Measurements from ENCODE around the gene ZNF628.
"Not testable (repeated sequence)": the region's sequence is repeated elsewhere in the genome, so short reads cannot be mapped to it uniquely, and the experiment has no call there.

Gene ZNF628

DNA sequence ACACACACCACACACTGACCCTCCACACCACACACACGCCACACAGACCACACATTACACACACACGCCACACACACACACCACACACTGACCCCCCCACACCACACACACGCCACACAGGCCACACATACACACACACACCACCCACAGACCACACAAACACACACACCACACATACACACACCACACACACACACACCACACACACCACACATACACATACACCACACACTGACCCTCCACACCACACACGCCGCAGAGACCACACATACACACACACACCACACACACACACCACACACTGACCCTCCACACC lies 28.3 kb upstream of the ZNF628 start:
- ATAC-seq, result not testable (repeated sequence)

DNA sequence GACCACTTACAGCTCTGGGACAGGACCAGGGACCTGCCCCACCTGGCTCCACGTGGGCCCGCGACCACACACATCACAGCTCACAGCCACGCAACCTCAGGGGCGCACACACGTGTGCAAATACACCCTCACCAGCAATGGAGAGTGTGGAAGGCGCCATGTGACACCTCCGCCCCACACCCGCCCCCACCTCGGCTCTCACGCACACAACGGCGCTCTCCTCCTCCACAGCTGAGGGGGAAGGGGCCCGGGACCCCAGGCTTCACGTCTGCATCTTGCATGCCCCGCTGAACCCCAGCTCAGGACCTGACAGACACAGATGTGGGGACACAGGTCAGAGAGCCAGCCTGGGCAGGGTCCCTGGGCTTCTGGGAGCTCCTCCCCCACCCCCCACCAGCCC lies 26.9 kb upstream of the ZNF628 start:
- ATAC-seq, result no peak
- TF ChIP-seq CSDC2 (CRISPR knock-in tag; IDR thresholded peaks at IDR 0.05), result no peak

DNA sequence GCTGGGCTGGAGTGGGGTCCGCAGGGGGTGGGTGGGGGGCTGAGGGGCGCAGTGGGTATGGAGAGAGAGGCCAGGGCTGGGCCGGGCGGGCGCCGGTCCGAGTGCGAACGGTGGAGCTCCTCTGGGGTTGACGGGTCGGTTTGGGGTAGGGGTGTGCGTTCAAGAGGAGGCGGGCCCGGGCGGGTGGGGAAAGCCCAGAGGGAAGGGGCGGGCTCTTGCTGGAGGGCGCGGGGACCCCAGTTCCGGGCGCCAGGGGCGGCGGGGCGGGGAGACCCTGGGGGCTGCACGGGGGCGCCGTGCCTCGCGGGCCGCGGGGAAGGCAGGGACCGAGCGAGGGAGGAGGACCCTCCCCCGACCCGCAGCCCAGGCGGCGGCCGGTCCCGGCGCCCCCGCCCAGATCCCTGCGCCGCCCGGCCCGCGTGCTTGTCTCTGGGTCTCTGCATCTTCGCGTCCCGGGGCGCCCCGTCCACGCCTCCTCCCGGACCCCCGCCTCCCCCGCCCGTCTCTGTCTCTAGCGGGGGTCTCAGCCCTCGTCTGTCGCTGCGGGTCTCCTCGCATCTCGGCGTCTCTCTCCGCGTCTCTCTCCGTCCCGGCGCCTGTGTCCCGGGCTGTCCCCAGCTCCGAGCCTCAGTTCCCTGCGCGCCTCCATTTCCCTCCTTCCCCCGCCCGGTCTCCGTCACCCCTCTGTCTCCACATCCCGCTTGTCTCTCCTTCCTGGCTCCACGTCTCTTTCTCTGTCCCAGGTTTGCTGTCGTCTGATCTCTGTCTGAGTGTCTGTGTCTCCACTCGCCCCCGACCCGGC lies 25.1 kb upstream of the ZNF628 start:
- no peak; the same call in 2 of the 3 replicates for ATAC-seq
- no peak for TF ChIP-seq ZNF8 (CRISPR knock-in tag; IDR thresholded peaks at IDR 0.05)
- TF ChIP-seq RARB (CRISPR knock-in tag; IDR thresholded peaks at IDR 0.05), result no peak
- no peak for TF ChIP-seq ZC3H10 (CRISPR knock-in tag; IDR thresholded peaks at IDR 0.05)

DNA sequence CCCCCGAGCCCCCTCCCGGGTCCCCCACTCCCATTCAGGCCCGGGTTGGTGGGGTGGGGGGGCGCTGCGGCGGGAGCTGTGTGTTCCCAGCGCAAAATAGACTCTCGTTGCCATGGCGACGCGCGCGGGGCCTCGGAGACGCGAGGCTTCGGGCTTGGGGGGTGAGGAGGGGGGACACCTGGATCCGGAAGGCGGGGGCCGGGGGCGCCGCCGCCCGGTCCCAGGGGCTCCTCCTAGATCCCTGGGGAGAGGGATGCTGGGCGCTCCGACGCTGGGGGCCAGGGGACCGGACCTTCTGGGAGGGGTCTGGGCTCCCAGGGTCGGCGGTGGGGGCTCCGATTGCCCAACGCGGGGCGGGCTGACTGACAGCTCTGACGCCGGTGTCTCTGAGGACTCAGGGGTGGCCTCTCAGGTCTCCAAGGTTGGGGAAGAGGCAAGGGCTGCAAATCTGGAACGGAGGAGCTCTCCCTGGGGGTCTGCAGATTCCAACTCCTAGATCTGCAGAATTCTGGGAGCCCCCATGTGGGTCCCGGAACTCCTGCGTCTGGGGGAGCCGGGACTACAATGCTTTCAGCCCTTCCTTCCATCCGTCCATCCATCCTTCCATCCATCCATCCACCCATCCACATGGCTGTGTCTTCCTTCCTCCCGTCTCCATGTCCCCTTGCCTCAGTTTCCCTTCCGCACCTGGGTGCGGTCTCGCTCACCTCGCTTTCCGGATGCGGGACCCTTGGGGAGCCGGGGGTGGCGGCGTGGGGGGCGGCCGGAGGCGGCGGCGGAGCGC lies 24.3 kb upstream of the ZNF628 start:
- TF ChIP-seq, protein P1, sequence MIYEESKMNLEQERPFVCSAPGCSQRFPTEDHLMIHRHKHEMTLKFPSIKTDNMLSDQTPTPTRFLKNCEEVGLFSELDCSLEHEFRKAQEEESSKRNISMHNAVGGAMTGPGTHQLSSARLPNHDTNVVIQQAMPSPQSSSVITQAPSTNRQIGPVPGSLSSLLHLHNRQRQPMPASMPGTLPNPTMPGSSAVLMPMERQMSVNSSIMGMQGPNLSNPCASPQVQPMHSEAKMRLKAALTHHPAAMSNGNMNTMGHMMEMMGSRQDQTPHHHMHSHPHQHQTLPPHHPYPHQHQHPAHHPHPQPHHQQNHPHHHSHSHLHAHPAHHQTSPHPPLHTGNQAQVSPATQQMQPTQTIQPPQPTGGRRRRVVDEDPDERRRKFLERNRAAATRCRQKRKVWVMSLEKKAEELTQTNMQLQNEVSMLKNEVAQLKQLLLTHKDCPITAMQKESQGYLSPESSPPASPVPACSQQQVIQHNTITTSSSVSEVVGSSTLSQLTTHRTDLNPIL (CRISPR knock-in tag; IDR thresholded peaks at IDR 0.05; ENCODE audit: low read depth), result no peak
- TF ChIP-seq TOX (CRISPR knock-in tag; IDR thresholded peaks at IDR 0.05; ENCODE audit: borderline replicate concordance) (no peak), ZFP30 (CRISPR knock-in tag; IDR thresholded peaks at IDR 0.05) (no peak), TSHZ2 (CRISPR knock-in tag; IDR thresholded peaks at IDR 0.05) (no peak)

DNA sequence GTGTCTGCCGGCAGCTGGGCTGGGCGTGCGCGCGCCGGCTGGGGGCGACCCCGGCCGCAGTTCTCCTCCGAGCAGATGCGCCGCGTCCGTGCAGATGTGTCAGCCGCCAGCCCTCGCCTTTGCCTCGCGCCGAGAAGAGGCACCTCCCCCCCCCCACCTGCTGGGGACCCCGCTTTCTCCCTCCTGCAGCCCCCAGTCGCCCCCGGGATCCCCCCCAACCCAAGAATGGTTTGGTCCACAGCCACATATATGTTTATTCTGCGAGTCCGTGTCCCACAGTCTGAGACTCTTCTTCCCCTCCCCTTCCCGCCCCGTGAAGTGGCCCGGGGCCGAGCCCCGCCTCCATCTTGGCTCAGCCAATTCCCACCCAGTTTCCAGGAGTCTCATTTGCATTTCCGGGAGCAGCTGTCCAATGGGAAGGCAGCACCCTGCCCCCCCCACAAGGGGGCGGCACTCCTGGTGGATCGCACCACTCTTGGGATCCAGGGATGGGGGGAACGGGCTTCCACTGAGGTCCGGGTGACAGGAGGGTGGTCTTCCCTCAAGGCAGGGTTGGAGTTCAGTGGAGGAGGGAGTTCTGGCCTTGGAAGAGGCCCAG lies 23.6 kb upstream of the ZNF628 start:
- TF ChIP-seq ZFP3 (CRISPR knock-in tag; IDR thresholded peaks at IDR 0.05) (no peak), RARB (CRISPR knock-in tag; IDR thresholded peaks at IDR 0.05) (no peak), ESRRG (CRISPR knock-in tag; IDR thresholded peaks at IDR 0.05) (no peak), OSR1 (CRISPR knock-in tag; IDR thresholded peaks at IDR 0.05) (no peak)
- TF ChIP-seq, protein P2, sequence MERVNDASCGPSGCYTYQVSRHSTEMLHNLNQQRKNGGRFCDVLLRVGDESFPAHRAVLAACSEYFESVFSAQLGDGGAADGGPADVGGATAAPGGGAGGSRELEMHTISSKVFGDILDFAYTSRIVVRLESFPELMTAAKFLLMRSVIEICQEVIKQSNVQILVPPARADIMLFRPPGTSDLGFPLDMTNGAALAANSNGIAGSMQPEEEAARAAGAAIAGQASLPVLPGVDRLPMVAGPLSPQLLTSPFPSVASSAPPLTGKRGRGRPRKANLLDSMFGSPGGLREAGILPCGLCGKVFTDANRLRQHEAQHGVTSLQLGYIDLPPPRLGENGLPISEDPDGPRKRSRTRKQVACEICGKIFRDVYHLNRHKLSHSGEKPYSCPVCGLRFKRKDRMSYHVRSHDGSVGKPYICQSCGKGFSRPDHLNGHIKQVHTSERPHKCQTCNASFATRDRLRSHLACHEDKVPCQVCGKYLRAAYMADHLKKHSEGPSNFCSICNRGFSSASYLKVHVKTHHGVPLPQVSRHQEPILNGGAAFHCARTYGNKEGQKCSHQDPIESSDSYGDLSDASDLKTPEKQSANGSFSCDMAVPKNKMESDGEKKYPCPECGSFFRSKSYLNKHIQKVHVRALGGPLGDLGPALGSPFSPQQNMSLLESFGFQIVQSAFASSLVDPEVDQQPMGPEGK (CRISPR knock-in tag; IDR thresholded peaks at IDR 0.05; ENCODE audit: borderline replicate concordance), result no peak

More for the DNA sequence above, 24.3 kb upstream of the ZNF628 start:
- no peak for ATAC-seq

DNA sequence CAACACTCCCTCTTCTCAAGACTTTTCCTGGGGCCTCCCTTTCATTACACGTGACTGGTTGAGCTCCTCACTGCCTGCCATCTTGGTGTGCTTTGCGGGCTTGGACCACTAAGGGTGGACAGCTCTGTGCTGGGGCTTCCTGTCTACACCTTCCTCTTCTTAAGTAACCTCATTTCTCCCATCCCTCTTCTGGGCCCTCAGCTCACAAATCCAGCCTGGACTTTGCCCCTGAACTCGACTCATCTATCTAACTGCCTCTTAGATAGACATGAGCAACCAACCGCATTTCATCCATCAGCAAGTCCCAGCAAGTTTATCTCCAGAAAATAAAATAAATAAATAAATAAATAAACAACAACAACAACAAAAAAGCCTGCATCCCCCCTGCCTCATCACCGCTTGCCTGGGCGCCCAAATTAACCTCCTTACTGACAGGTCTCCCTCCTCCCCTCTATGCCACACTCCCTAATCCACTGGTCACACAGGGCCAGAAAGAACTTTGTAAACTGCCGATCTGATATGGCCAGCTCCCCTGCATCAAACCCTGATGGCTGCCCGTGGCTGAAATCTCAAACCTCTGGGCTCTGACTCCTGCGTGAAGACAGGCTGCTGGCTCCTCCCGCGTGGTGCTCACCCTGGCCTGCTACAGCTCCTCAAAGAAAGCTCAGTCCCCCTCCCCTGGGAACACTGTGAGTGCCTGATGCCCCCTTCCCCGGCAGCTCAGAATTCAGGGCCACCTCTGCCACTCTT lies 22.7 kb upstream of the ZNF628 start:
- no peak for ATAC-seq
- TF ChIP-seq ARNTL (CRISPR knock-in tag; IDR thresholded peaks at IDR 0.05; ENCODE audit: borderline replicate concordance, low read depth), result no peak
- TF ChIP-seq GLIS3 (CRISPR knock-in tag; IDR thresholded peaks at IDR 0.05), result no peak
- TF ChIP-seq, protein P2 (CRISPR knock-in tag; IDR thresholded peaks at IDR 0.05; ENCODE audit: borderline replicate concordance), result no peak
- TF ChIP-seq, protein P1 (CRISPR knock-in tag; IDR thresholded peaks at IDR 0.05; ENCODE audit: low read depth), result no peak
- TF ChIP-seq ZNF8 (CRISPR knock-in tag; IDR thresholded peaks at IDR 0.05), result no peak
- TF ChIP-seq, protein P3, sequence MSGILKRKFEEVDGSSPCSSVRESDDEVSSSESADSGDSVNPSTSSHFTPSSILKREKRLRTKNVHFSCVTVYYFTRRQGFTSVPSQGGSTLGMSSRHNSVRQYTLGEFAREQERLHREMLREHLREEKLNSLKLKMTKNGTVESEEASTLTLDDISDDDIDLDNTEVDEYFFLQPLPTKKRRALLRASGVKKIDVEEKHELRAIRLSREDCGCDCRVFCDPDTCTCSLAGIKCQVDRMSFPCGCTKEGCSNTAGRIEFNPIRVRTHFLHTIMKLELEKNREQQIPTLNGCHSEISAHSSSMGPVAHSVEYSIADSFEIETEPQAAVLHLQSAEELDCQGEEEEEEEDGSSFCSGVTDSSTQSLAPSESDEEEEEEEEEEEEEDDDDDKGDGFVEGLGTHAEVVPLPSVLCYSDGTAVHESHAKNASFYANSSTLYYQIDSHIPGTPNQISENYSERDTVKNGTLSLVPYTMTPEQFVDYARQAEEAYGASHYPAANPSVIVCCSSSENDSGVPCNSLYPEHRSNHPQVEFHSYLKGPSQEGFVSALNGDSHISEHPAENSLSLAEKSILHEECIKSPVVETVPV (CRISPR knock-in tag; IDR thresholded peaks at IDR 0.05), result no peak
- TF ChIP-seq ZFP30 (CRISPR knock-in tag; IDR thresholded peaks at IDR 0.05), result no peak

More for the DNA sequence above, 23.6 kb upstream of the ZNF628 start:
- ATAC-seq, result peak; percentile 76

Data from SK-N-SH treated with all-trans-retinoic acid at 6 μM for 48 hours (cell line).